ENCODE data around the gene INO80B.
A peak's percentile ranks its signal among the peaks of the same experiment; 100 is the strongest.

Gene INO80B

DNA sequence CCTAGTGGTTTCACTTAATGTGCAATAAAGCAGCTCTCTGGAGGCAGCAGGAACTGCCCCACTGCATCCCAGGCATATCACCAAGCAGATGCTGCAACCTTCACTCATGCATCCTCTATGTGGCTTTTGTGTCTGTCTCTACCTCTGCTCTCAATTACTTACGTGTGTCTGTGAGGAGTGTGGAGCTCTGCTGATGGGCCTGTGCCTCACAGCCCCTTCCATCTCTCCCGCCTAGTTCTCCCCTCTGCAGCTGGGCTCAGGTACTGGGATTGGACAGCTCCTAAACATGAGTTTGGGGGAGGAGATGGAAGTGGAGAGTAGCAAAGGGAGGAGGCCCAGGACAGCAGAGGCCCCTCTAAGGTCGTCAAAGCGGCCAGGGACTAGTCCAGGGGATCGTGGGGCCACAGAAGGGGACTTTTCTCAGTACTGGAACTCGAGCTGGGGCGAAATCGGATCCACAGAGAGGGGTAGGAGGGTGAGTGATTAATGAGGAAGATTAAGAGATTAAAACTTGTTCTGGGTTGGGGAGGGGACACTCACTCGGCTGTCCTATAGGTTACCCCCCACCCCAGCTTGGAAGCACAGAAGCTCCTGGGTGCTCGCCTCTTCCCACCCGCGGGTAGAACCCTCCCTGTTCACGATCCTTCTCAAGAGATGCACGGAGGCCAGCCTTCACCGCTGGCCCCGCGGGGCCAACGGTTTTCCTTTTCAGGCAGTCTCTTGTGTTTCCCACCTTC, 46.6 kb downstream of the INO80B start:
- peaks cover 28% of the 10 kb centered on the region for H3K36me3 ChIP-seq
- DNase-seq, result peak; percentile 91
- peak overlapping the region; percentile 13 for H3K4me3 ChIP-seq (ENCODE audit: low read depth, low read length)
- TF ChIP-seq, protein P1, sequence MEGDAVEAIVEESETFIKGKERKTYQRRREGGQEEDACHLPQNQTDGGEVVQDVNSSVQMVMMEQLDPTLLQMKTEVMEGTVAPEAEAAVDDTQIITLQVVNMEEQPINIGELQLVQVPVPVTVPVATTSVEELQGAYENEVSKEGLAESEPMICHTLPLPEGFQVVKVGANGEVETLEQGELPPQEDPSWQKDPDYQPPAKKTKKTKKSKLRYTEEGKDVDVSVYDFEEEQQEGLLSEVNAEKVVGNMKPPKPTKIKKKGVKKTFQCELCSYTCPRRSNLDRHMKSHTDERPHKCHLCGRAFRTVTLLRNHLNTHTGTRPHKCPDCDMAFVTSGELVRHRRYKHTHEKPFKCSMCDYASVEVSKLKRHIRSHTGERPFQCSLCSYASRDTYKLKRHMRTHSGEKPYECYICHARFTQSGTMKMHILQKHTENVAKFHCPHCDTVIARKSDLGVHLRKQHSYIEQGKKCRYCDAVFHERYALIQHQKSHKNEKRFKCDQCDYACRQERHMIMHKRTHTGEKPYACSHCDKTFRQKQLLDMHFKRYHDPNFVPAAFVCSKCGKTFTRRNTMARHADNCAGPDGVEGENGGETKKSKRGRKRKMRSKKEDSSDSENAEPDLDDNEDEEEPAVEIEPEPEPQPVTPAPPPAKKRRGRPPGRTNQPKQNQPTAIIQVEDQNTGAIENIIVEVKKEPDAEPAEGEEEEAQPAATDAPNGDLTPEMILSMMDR (IDR thresholded peaks at IDR 0.05; ENCODE audit: low read depth, low read length), result 0 out of 2 replicates have a peak, but pooled peaks have one; percentile 6
- no peaks in the 10 kb centered on the region for H3K27me3 ChIP-seq (ENCODE audit: insufficient read depth, low read depth, severe bottlenecking)
- no peaks in the 10 kb centered on the region for H3K9me3 ChIP-seq (ENCODE audit: severe bottlenecking)
- H3K27ac ChIP-seq, result peak overlapping the region; percentile 71

DNA sequence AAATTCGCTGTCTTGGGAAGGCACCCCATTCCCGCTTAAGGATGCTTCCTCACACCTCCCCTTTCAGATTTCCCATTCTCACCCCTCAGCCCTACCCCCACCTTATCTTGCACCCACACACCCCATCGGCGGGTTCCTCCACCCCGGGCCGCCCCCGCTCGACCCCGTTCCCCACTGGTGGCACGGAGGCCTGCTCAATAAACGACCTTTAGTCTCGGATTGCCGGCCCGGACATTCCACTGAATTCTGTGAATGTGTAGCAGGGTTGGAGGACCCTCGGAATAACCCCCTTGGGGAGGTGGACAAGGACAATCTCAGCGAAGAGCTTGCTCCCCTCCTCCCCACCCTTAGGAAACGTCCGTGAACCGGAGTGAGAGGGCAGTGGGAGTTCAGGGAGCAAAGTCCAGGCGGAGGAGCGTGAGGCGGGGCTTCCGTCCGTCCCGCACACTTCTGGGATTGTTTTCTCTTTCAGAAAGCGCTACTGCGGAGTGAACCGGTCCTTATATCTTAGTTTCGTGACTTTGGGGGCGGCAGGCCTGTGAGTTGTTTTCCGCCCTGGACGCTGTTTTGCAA, 47.3 kb downstream of the INO80B start:
- Histone ChIP-seq H3K27ac (peak overlapping the region; percentile 71), H3K36me3 (peaks cover 33% of the 10 kb centered on the region), H3K4me3 (ENCODE audit: low read depth, low read length) (peak overlapping the region; percentile 13), H3K9me3 (ENCODE audit: severe bottlenecking) (no peaks in the 10 kb centered on the region), H3K27me3 (ENCODE audit: insufficient read depth, low read depth, severe bottlenecking) (no peaks in the 10 kb centered on the region)
- DNase-seq, result no peak
- TF ChIP-seq, protein P1 (IDR thresholded peaks at IDR 0.05; ENCODE audit: low read depth, low read length), result no peak

GRCh38 chr2:74502720-74503505, 48.0 kb downstream of the INO80B start:
- peak overlapping the region; percentile 71 for H3K27ac ChIP-seq
- H3K4me3 ChIP-seq (ENCODE audit: low read depth, low read length), result no peak overlapping the region
- no peaks in the 10 kb centered on the region for H3K9me3 ChIP-seq (ENCODE audit: severe bottlenecking)
- no peak for DNase-seq
- TF ChIP-seq, protein P1 (IDR thresholded peaks at IDR 0.05; ENCODE audit: low read depth, low read length), result no peak
- H3K27me3 ChIP-seq (ENCODE audit: insufficient read depth, low read depth, severe bottlenecking), result no peaks in the 10 kb centered on the region
- peaks cover 36% of the 10 kb centered on the region for H3K36me3 ChIP-seq

DNA sequence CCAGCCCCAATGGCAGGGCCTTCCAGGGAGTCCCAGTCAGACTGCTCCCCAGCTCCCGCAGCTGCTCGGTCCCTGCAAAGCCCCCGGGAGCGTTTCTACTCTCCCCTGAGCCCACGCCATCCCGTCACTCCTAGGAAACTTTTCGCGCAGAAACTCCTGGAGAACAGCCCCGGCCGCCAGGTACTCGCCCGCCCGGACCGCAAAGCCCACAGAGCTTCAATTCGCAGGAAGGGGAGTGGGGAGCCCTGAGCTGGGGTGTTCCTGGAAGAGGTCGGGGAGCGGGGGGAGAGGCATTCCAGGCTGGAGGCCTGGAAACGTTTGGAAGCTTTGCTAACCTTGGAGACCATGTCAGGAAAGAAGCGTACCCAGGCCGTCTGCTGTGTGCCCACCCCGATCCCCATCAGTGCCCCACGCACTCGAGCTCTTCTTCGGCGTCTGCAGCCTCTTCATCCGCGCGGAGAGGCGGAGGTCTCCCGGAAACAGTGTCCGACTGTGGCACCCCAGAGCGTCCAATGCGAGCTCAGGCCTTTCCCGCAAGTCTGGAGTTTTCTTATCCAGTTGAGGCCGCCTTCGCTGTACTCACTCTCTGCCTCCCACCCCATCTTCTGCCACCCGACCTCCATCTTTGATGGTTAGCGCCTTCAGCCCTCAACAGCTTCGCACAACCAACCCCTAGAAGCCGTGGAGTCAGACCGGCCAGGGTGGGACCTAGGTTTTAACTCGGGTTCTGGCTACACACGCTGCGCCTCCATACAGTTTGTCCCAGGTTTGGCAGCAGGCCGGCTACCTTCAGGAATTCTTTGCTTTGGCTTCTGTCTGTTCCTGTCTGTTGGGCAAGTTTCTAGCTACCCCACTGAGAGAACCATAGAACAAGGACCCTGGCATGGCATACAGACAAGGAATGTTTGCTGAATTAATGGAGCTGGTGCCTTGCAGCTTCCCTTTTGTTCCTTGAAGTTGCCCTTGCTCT, 48.9 kb downstream of the INO80B start:
- TF ChIP-seq, protein P1 (IDR thresholded peaks at IDR 0.05; ENCODE audit: low read depth, low read length), result no peak
- Histone ChIP-seq H3K4me3 (ENCODE audit: low read depth, low read length) (no peak overlapping the region), H3K36me3 (peaks cover 34% of the 10 kb centered on the region), H3K9me3 (ENCODE audit: severe bottlenecking) (no peaks in the 10 kb centered on the region), H3K27ac (no peak overlapping the region), H3K27me3 (ENCODE audit: insufficient read depth, low read depth, severe bottlenecking) (no peaks in the 10 kb centered on the region)
- no peak for DNase-seq

DNA sequence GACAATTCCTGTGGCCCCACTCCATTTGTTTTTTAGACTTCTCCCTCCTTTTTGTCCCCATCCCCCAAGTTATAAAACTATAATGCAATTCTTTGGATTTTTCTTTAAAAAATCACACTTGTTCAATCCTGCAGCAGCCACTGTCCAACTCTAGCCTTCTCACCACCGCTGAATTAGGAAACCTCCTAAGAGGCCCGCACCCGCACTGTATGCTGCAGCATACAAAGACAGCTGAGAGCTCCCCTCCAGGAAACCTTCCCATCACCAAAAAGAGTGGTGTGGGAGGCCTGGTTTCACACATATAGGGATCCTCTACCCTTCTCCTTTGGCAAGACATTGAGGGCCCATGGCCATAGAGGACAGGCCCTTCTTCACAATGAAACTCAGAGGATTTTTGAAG, 49.7 kb downstream of the INO80B start:
- Histone ChIP-seq H3K4me3 (ENCODE audit: low read depth, low read length) (no peak overlapping the region), H3K36me3 (peaks cover 32% of the 10 kb centered on the region), H3K27me3 (ENCODE audit: insufficient read depth, low read depth, severe bottlenecking) (no peaks in the 10 kb centered on the region), H3K27ac (no peak overlapping the region), H3K9me3 (ENCODE audit: severe bottlenecking) (no peaks in the 10 kb centered on the region)
- TF ChIP-seq, protein P1 (IDR thresholded peaks at IDR 0.05; ENCODE audit: low read depth, low read length), result no peak
- DNase-seq, result no peak
